OCI-LY1 (cell line): ENCODE data around the gene HMGB3.

Source experiments
- H2AFZ ChIP-seq: fragments of 200-600 bp; sonication (generic), shearing (Covaris generic); 2 replicates; pipeline ENCODE4 v1.6.0; 2014; ENCODE audit warnings: antibody characterized with exemption, mild to moderate bottlenecking, low read length
- H3F3A ChIP-seq: fragments of 200-600 bp; sonication (generic), shearing (Covaris generic); 2 replicates; pipeline ENCODE4 v1.6.0; 2014; ENCODE audit warnings: mild to moderate bottlenecking, antibody characterized with exemption, low read length, moderate library complexity; ENCODE audit not compliant: insufficient read depth
- H3K27ac ChIP-seq: fragments of 200-600 bp; sonication (generic); 2 replicates; pipeline ENCODE4 v1.5.1; 2014; ENCODE audit warnings: low read length, mixed run types, mild to moderate bottlenecking, low read depth; ENCODE audit not compliant: poor library complexity, severe bottlenecking
- H3K27me3 ChIP-seq: fragments of 200-600 bp; sonication (generic); 2 replicates; pipeline ENCODE4 v1.6.0; 2014; ENCODE audit warnings: antibody characterized with exemption, mild to moderate bottlenecking, low read length, moderate library complexity; ENCODE audit not compliant: insufficient read depth
- H3K36me3 ChIP-seq: fragments of 200-600 bp; sonication (generic); 2 replicates; pipeline ENCODE4 v1.6.1; 2014; ENCODE audit warnings: mild to moderate bottlenecking, antibody characterized with exemption, low read length, moderate library complexity, mixed read lengths; ENCODE audit not compliant: insufficient read depth
- H3K4me1 ChIP-seq: fragments of 200-600 bp; sonication (generic); 2 replicates; pipeline ENCODE4 v1.5.1; 2014; ENCODE audit warnings: mild to moderate bottlenecking, low read length, moderate library complexity; ENCODE audit not compliant: insufficient read depth, severe bottlenecking
- H3K4me2 ChIP-seq: fragments of 200-600 bp; sonication (generic), shearing (Covaris generic); 2 replicates; pipeline ENCODE4 v1.6.1; 2014; ENCODE audit warnings: low read length
- H3K4me3 ChIP-seq: fragments of 200-600 bp; sonication (generic); 2 replicates; pipeline ENCODE4 v1.5.1; 2014; ENCODE audit warnings: low read length, low read depth, mild to moderate bottlenecking, mixed read lengths; ENCODE audit not compliant: poor library complexity, severe bottlenecking
- H3K79me2 ChIP-seq: fragments of 200-600 bp; shearing (Covaris generic); 2 replicates; pipeline ENCODE4 v1.6.1; 2016; ENCODE audit warnings: mixed run types, low read length, mixed read lengths; ENCODE audit not compliant: insufficient read depth
- H3K9ac ChIP-seq: fragments of 200-600 bp; sonication (generic), shearing (Covaris generic); 2 replicates; pipeline ENCODE4 v1.6.1; 2014; ENCODE audit warnings: mild to moderate bottlenecking, low read length, mixed read lengths
- H3K9me2 ChIP-seq: fragments of 200-600 bp; sonication (generic), shearing (Covaris generic); 2 replicates; pipeline ENCODE4 v1.6.1; 2014; ENCODE audit warnings: low read depth, mild to moderate bottlenecking, low read length, mixed read lengths
- H3K9me3 ChIP-seq: fragments of 200-600 bp; shearing (Covaris generic); 2 replicates; pipeline ENCODE4 v1.6.1; 2014; ENCODE audit warnings: low read length, mixed read lengths
- H4K20me1 ChIP-seq: fragments of 200-600 bp; sonication (generic), shearing (Covaris generic); 2 replicates; pipeline ENCODE4 v1.6.0; 2016; ENCODE audit warnings: mild to moderate bottlenecking, low read length; ENCODE audit not compliant: insufficient read depth
- CTCF ChIP-seq: fragments of 200-600 bp; sonication (generic), shearing (Covaris generic); IDR thresholded peaks from 2 replicates; pipeline ENCODE4 v1.5.1; 2017; ENCODE audit warnings: mild to moderate bottlenecking, antibody characterized with exemption, low read length, moderate library complexity, mixed read lengths
- EZH2 ChIP-seq: fragments of 200-600 bp; sonication (generic), shearing (Covaris generic); IDR thresholded peaks from 2 replicates; pipeline ENCODE4 v1.8.0; 2017; ENCODE audit warnings: borderline replicate concordance, mixed run types, mild to moderate bottlenecking, antibody characterized with exemption, low read length, moderate library complexity, mixed read lengths

The HMGB3 gene

GRCh38 chrX:151031391-151031975, 48.3 kb downstream of the HMGB3 start:
- TF ChIP-seq EZH2 = no peak
- no peak for TF ChIP-seq CTCF
- Histone ChIP-seq H3K27ac (no peak overlapping the region), H3K4me3 (no peak overlapping the region), H3K9ac (no peak overlapping the region), H3K9me3 (no peaks in the 10 kb centered on the region), H3K79me2 (no peaks in the 10 kb centered on the region), H3K9me2 (no peaks in the 10 kb centered on the region), H2AFZ (no peak overlapping the region), H3K4me2 (no peak overlapping the region), H4K20me1 (no peaks in the 10 kb centered on the region), H3K27me3 (no peaks in the 10 kb centered on the region), H3F3A (no peaks in the 10 kb centered on the region), H3K36me3 (no peaks in the 10 kb centered on the region), H3K4me1 (no peaks in the 10 kb centered on the region)

- H3K36me3 ChIP-seq = no peaks in the 10 kb centered on the region
- no peaks in the 10 kb centered on the region for H3K79me2 ChIP-seq
- H3K9ac ChIP-seq = no peak overlapping the region
- H3K27ac ChIP-seq = no peak overlapping the region
- no peak overlapping the region for H3K4me3 ChIP-seq
- H3F3A ChIP-seq = no peaks in the 10 kb centered on the region
- H2AFZ ChIP-seq = no peak overlapping the region
- TF ChIP-seq CTCF (no peak), EZH2 (no peak)
- no peak overlapping the region for H3K4me2 ChIP-seq
- no peaks in the 10 kb centered on the region for H4K20me1 ChIP-seq
- no peaks in the 10 kb centered on the region for H3K9me2 ChIP-seq
- no peaks in the 10 kb centered on the region for H3K4me1 ChIP-seq
- H3K27me3 ChIP-seq = no peaks in the 10 kb centered on the region
- H3K9me3 ChIP-seq = no peaks in the 10 kb centered on the region
These were observed 56.2 kb downstream of the HMGB3 start for GRCh38 chrX:151039351-151039750.
